Bronchial epithelial cell (primary cell): ENCODE measurements around the gene KDM4C. TPM values are rescaled to one million over a fixed set of nuclear protein-coding genes. Genes with fewer than 3 reads are reported as not detected.
A peak's percentile ranks its signal among the peaks of the same experiment; 100 is the strongest.

Experiments used
- DNase-seq: peaks from one replicate; pipeline ENCODE4 v3.0.0-alpha.2; 2010; ENCODE audit warnings: low read depth
- FAIRE-seq: peaks from 2 replicates; lab custom pipeline; 2011; peaks lifted over from hg19 to GRCh38; lab: Jason Lieb, UNC
- H3K27me3 ChIP-seq: 2 replicates; pipeline ENCODE4 v1.5.1; 2011; ENCODE audit warnings: low read length; ENCODE audit not compliant: control insufficient read depth, insufficient read depth
- H3K36me3 ChIP-seq: 2 replicates; pipeline ENCODE4 v1.5.1; 2011; ENCODE audit warnings: low read length; ENCODE audit not compliant: control insufficient read depth, insufficient read depth
- H3K4me3 ChIP-seq: 2 replicates; pipeline ENCODE4 v1.5.1; 2011; ENCODE audit warnings: mild to moderate bottlenecking, low read depth, low read length, control low read depth
- CTCF ChIP-seq: IDR thresholded peaks from 2 replicates; pipeline ENCODE4 v1.5.1; 2011; ENCODE audit warnings: mild to moderate bottlenecking, moderate library complexity, low read length, control low read depth, inconsistent platforms; ENCODE audit not compliant: insufficient read depth, severe bottlenecking
- total RNA-seq: library from RNA; depleted of rRNA; stranded (reverse); fragments of >200 nt; gene quantifications from 2 replicates; pipeline ENCODE4 v1.2.1, GENCODE V29; 2014

The KDM4C gene
- total RNA-seq, 1 donor from 2014 or later: 36.6 TPM

- no peak for TF ChIP-seq CTCF
- no peak for DNase-seq
These were observed 357.8 kb downstream of the KDM4C start for GRCh38 chr9:7115606-7116005.

GRCh38 chr9:7117676-7118561 lies 360.1 kb downstream of the KDM4C start:
- no peaks in the 10 kb centered on the region for H3K27me3 ChIP-seq
- no peaks in the 10 kb centered on the region for H3K36me3 ChIP-seq
- TF ChIP-seq CTCF: no peak
- DNase-seq (peak; percentile 89), FAIRE-seq (no peak)
- H3K4me3 ChIP-seq: no peak overlapping the region

More at GRCh38 chr9:7115606-7116005, 357.8 kb downstream of the KDM4C start:
- no peak for FAIRE-seq
- Histone ChIP-seq H3K4me3 (no peak overlapping the region), H3K36me3 (no peaks in the 10 kb centered on the region), H3K27me3 (no peaks in the 10 kb centered on the region)

- Histone ChIP-seq H3K27me3 (no peaks in the 10 kb centered on the region), H3K36me3 (no peaks in the 10 kb centered on the region), H3K4me3 (no peak overlapping the region)
- DNase-seq (peak; percentile 38), FAIRE-seq (no peak)
- no peak for TF ChIP-seq CTCF
These were observed 360.9 kb downstream of the KDM4C start for GRCh38 chr9:7118633-7119032.

GRCh38 chr9:7119612-7120011 lies 361.8 kb downstream of the KDM4C start:
- FAIRE-seq: no peak

GRCh38 chr9:7121055-7121454 lies 363.3 kb downstream of the KDM4C start:
- no peak for TF ChIP-seq CTCF
- no peak for FAIRE-seq
- no peaks in the 10 kb centered on the region for H3K27me3 ChIP-seq
- DNase-seq: no peak
- no peaks in the 10 kb centered on the region for H3K36me3 ChIP-seq
- no peak overlapping the region for H3K4me3 ChIP-seq

More at GRCh38 chr9:7119612-7120011, 361.8 kb downstream of the KDM4C start:
- Histone ChIP-seq H3K27me3 (no peaks in the 10 kb centered on the region), H3K4me3 (no peak overlapping the region), H3K36me3 (no peaks in the 10 kb centered on the region)
- no peak for TF ChIP-seq CTCF
- DNase-seq: no peak
